ENCODE results near the gene MPPED1.

MPPED1 gene

DNA sequence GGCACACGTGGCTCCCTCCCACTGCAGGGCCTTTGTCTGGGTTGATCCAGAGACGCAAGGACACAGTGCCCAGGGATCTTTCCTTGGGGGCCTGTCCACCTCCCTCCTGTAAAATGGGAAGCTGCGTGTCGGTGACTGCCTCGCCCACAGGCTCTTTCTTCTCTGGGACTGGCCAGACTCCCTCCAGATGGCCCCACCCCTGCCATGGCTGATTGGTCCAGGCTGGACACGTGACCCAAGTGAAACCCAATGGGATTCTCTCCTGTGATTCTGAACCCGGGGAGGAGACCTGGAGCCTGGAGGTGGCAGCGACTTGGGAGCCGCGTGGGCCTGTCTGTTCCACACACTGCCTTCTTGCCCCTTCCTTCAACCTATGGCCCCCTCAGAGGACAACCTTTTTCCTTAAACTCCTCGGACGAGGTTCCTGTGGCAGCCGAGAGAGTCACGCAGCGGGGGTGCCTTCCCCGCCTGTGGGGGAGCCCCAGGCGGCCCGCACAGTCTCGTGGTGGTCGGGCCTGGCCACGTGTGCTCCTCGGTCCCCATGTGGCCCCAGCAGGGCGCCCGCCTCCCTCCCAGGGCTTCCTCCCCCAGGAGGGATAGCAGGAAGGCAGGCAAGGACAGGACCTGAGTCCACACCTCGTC is 12.4 kb upstream of the MPPED1 start:
- DNase-seq = no peak
- H2BK15ac ChIP-seq (ENCODE audit: low read depth, poor library complexity, severe bottlenecking) = no peak overlapping the region
- H3K23ac ChIP-seq (ENCODE audit: low read length in 2 of 2) = no peak overlapping the region
- H3K27me3 ChIP-seq (ENCODE audit: control insufficient read depth in 1 of 2, insufficient read depth in 1 of 2, low read length in 2 of 2) = peaks cover 9 to 30% of the 10 kb centered on the region in 2 experiments
- no peak overlapping the region for H3K14ac ChIP-seq (ENCODE audit: low read length in 2 of 2)
- WGBS = 88% methylated on average over 25 of the region's 25 CpGs
- H3K4me1 ChIP-seq (ENCODE audit: control insufficient read depth, insufficient read depth, low read depth, low read length) = no peaks in the 10 kb centered on the region
- H2BK5ac ChIP-seq (ENCODE audit: low read depth, low read length, poor library complexity, severe bottlenecking) = no peak overlapping the region
- H3K27ac ChIP-seq (ENCODE audit: low read length, poor library complexity, severe bottlenecking) = no peak overlapping the region
- no peak overlapping the region for H3K9ac ChIP-seq (ENCODE audit: low read length)
- H4K8ac ChIP-seq (ENCODE audit: low read length) = no peak overlapping the region
- H3K18ac ChIP-seq (ENCODE audit: low read depth in 1 of 2, low read length in 2 of 2) = no peak overlapping the region
- no peaks in the 10 kb centered on the region for H3K36me3 ChIP-seq (ENCODE audit: control insufficient read depth in 1 of 2, insufficient read depth in 2 of 2, low read depth in 1 of 2, low read length in 2 of 2)
- no peak overlapping the region for H3K4me2 ChIP-seq (ENCODE audit: low read length, poor library complexity, severe bottlenecking)
- no peak overlapping the region for H3K4ac ChIP-seq (ENCODE audit: low read depth in 1 of 2, low read length in 2 of 2)
- no peak overlapping the region for H4K91ac ChIP-seq (ENCODE audit: low read length)
- no peaks in the 10 kb centered on the region for H3K79me1 ChIP-seq (replicated peaks; ENCODE audit: low read length, poor library complexity, severe bottlenecking)
- no peak overlapping the region for H2AFZ ChIP-seq (ENCODE audit: low read depth, low read length)
- H2BK12ac ChIP-seq (ENCODE audit: low read length in 2 of 2) = no peak overlapping the region
- no peak overlapping the region for H3K4me3 ChIP-seq (ENCODE audit: insufficient read depth in 1 of 2, low read depth in 1 of 2, low read length in 2 of 2)
- H2BK120ac ChIP-seq (ENCODE audit: low read depth, low read length) = no peak overlapping the region
- no peak overlapping the region for H2AK5ac ChIP-seq (ENCODE audit: low read length, severe bottlenecking)
- peaks cover 7% of the 10 kb centered on the region for H3K9me3 ChIP-seq (ENCODE audit: control insufficient read depth, low read length)

DNA sequence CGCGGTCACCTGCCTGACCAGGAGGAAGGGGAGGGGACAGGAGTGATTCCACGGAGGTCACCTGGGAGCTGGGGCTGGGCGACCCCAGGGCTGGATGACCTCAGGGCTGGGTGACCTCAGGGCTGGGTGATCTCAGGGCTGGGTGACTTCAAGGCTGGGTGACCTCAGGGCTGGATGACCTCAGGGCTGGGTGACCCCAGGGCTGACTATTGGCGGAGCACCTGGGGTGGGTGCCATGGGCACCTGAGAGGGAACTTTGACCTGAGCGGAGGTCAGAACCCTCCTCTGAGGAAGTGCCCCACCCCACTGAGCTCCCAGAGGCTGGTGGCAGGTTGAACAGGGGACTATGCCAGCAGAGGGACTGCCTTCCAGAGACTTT is 11.8 kb upstream of the MPPED1 start:
- H2BK5ac ChIP-seq (ENCODE audit: low read depth, low read length, poor library complexity, severe bottlenecking) = no peak overlapping the region
- H3K18ac ChIP-seq (ENCODE audit: low read depth in 1 of 2, low read length in 2 of 2) = no peak overlapping the region
- H3K36me3 ChIP-seq (ENCODE audit: control insufficient read depth in 1 of 2, insufficient read depth in 2 of 2, low read depth in 1 of 2, low read length in 2 of 2) = no peaks in the 10 kb centered on the region
- H3K9ac ChIP-seq (ENCODE audit: low read length) = no peak overlapping the region
- H4K8ac ChIP-seq (ENCODE audit: low read length) = no peak overlapping the region
- WGBS = 96% methylated on average over 6 of the region's 6 CpGs
- no peak overlapping the region for H3K4ac ChIP-seq (ENCODE audit: low read depth in 1 of 2, low read length in 2 of 2)
- H4K91ac ChIP-seq (ENCODE audit: low read length) = no peak overlapping the region
- no peak overlapping the region for H3K23ac ChIP-seq (ENCODE audit: low read length in 2 of 2)
- no peaks in the 10 kb centered on the region for H3K79me1 ChIP-seq (replicated peaks; ENCODE audit: low read length, poor library complexity, severe bottlenecking)
- no peak overlapping the region for H2BK12ac ChIP-seq (ENCODE audit: low read length in 2 of 2)
- H2BK15ac ChIP-seq (ENCODE audit: low read depth, poor library complexity, severe bottlenecking) = no peak overlapping the region
- H3K9me3 ChIP-seq (ENCODE audit: control insufficient read depth, low read length) = peaks cover 7% of the 10 kb centered on the region
- H3K4me3 ChIP-seq (ENCODE audit: insufficient read depth in 1 of 2, low read depth in 1 of 2, low read length in 2 of 2) = no peak overlapping the region
- no peak for DNase-seq
- no peaks in the 10 kb centered on the region for H3K4me1 ChIP-seq (ENCODE audit: control insufficient read depth, insufficient read depth, low read depth, low read length)
- peaks cover 9 to 27% of the 10 kb centered on the region in 2 experiments for H3K27me3 ChIP-seq (ENCODE audit: control insufficient read depth in 1 of 2, insufficient read depth in 1 of 2, low read length in 2 of 2)
- H2AK5ac ChIP-seq (ENCODE audit: low read length, severe bottlenecking) = no peak overlapping the region
- no peak overlapping the region for H3K4me2 ChIP-seq (ENCODE audit: low read length, poor library complexity, severe bottlenecking)
- no peak overlapping the region for H2AFZ ChIP-seq (ENCODE audit: low read depth, low read length)
- no peak overlapping the region for H3K27ac ChIP-seq (ENCODE audit: low read length, poor library complexity, severe bottlenecking)
- no peak overlapping the region for H3K14ac ChIP-seq (ENCODE audit: low read length in 2 of 2)
- H2BK120ac ChIP-seq (ENCODE audit: low read depth, low read length) = no peak overlapping the region

GRCh38 chr22:43400449-43400848 is 11.4 kb upstream of the MPPED1 start:
- no peak overlapping the region for H3K4ac ChIP-seq (ENCODE audit: low read depth in 1 of 2, low read length in 2 of 2)
- H2AK5ac ChIP-seq (ENCODE audit: low read length, severe bottlenecking) = no peak overlapping the region
- no peak overlapping the region for H3K4me2 ChIP-seq (ENCODE audit: low read length, poor library complexity, severe bottlenecking)
- no peak overlapping the region for H2BK12ac ChIP-seq (ENCODE audit: low read length in 2 of 2)
- no peak overlapping the region for H3K4me3 ChIP-seq (ENCODE audit: insufficient read depth in 1 of 2, low read depth in 1 of 2, low read length in 2 of 2)
- H2BK5ac ChIP-seq (ENCODE audit: low read depth, low read length, poor library complexity, severe bottlenecking) = no peak overlapping the region
- no peak for DNase-seq
- H3K27ac ChIP-seq (ENCODE audit: low read length, poor library complexity, severe bottlenecking) = no peak overlapping the region
- H4K91ac ChIP-seq (ENCODE audit: low read length) = no peak overlapping the region
- H4K8ac ChIP-seq (ENCODE audit: low read length) = no peak overlapping the region
- H3K27me3 ChIP-seq (ENCODE audit: control insufficient read depth in 1 of 2, insufficient read depth in 1 of 2, low read length in 2 of 2) = peaks cover 7 to 24% of the 10 kb centered on the region in 2 experiments
- no peaks in the 10 kb centered on the region for H3K36me3 ChIP-seq (ENCODE audit: control insufficient read depth in 1 of 2, insufficient read depth in 2 of 2, low read depth in 1 of 2, low read length in 2 of 2)
- H3K23ac ChIP-seq (ENCODE audit: low read length in 2 of 2) = no peak overlapping the region
- H3K4me1 ChIP-seq (ENCODE audit: control insufficient read depth, insufficient read depth, low read depth, low read length) = no peaks in the 10 kb centered on the region
- H2AFZ ChIP-seq (ENCODE audit: low read depth, low read length) = no peak overlapping the region
- no peak overlapping the region for H3K9ac ChIP-seq (ENCODE audit: low read length)
- no peak overlapping the region for H3K14ac ChIP-seq (ENCODE audit: low read length in 2 of 2)
- no peak overlapping the region for H2BK120ac ChIP-seq (ENCODE audit: low read depth, low read length)
- H2BK15ac ChIP-seq (ENCODE audit: low read depth, poor library complexity, severe bottlenecking) = no peak overlapping the region
- WGBS = 80% methylated on average over 12 of the region's 14 CpGs
- no peak overlapping the region for H3K18ac ChIP-seq (ENCODE audit: low read depth in 1 of 2, low read length in 2 of 2)
- H3K79me1 ChIP-seq (replicated peaks; ENCODE audit: low read length, poor library complexity, severe bottlenecking) = no peaks in the 10 kb centered on the region
- peaks cover 7% of the 10 kb centered on the region for H3K9me3 ChIP-seq (ENCODE audit: control insufficient read depth, low read length)

- Histone ChIP-seq H3K9ac (ENCODE audit: low read length) (no peak overlapping the region), H2AFZ (ENCODE audit: low read depth, low read length) (no peak overlapping the region), H3K4me3 (ENCODE audit: insufficient read depth in 1 of 2, low read depth in 1 of 2, low read length in 2 of 2) (no peak overlapping the region), H2BK15ac (ENCODE audit: low read depth, poor library complexity, severe bottlenecking) (no peak overlapping the region), H2BK5ac (ENCODE audit: low read depth, low read length, poor library complexity, severe bottlenecking) (no peak overlapping the region), H3K4ac (ENCODE audit: low read depth in 1 of 2, low read length in 2 of 2) (no peak overlapping the region), H3K79me1 (replicated peaks; ENCODE audit: low read length, poor library complexity, severe bottlenecking) (no peaks in the 10 kb centered on the region), H4K8ac (ENCODE audit: low read length) (no peak overlapping the region), H3K18ac (ENCODE audit: low read depth in 1 of 2, low read length in 2 of 2) (no peak overlapping the region), H3K23ac (ENCODE audit: low read length in 2 of 2) (no peak overlapping the region), H3K9me3 (ENCODE audit: control insufficient read depth, low read length) (peaks cover 7% of the 10 kb centered on the region), H2BK12ac (ENCODE audit: low read length in 2 of 2) (no peak overlapping the region), H3K27me3 (ENCODE audit: control insufficient read depth in 1 of 2, insufficient read depth in 1 of 2, low read length in 2 of 2) (peaks cover 3 to 29% of the 10 kb centered on the region in 2 experiments), H2BK120ac (ENCODE audit: low read depth, low read length) (no peak overlapping the region), H2AK5ac (ENCODE audit: low read length, severe bottlenecking) (no peak overlapping the region), H3K14ac (ENCODE audit: low read length in 2 of 2) (no peak overlapping the region), H3K4me1 (ENCODE audit: control insufficient read depth, insufficient read depth, low read depth, low read length) (no peaks in the 10 kb centered on the region), H3K4me2 (ENCODE audit: low read length, poor library complexity, severe bottlenecking) (no peak overlapping the region), H3K27ac (ENCODE audit: low read length, poor library complexity, severe bottlenecking) (no peak overlapping the region), H3K36me3 (ENCODE audit: control insufficient read depth in 1 of 2, insufficient read depth in 2 of 2, low read depth in 1 of 2, low read length in 2 of 2) (no peaks in the 10 kb centered on the region), H4K91ac (ENCODE audit: low read length) (no peak overlapping the region)
- 77% methylated on average over 5 of the region's 5 CpGs for WGBS
- no peak for DNase-seq
Observed at GRCh38 chr22:43401233-43401632, 10.6 kb upstream of the MPPED1 start.
